HCT116 (cell line): Measurements from ENCODE around the gene PPP1R14B. TPM values are rescaled to one million over a fixed set of nuclear protein-coding genes. Genes with fewer than 3 reads are reported as not detected.

ENCODE experiments used
- ATAC-seq: fragments of 200-7000 bp; cut with Tn5 transposase; 2 replicates; pipeline ENCODE4 v1.9.1; 2020; ENCODE audit warnings: mild to moderate bottlenecking, moderate library complexity
- BruUV-seq: library from RNA; stranded (reverse); fragments of 400-500 nt; replicated peaks from 2 replicates; lab custom pipeline; 2021; lab: Mats Ljungman, UMichigan
- CTCF ChIA-PET: fragments of 300-600 bp; sonication (Branson Sonifier 250); formaldehyde crosslinking; loops from one replicate; lab custom pipeline; 2021; ENCODE audit warnings: antibody characterized with exemption; lab: Charles Lee
- POLR2A ChIA-PET: fragments of 300-600, 350-600 bp; sonication (Branson Sonifier 250); formaldehyde crosslinking; loops from one replicate; lab custom pipeline; 2021; ENCODE audit warnings: antibody characterized with exemption; lab: Charles Lee
- RAD21 ChIA-PET, 2 experiments: fragments of 300-600 bp; sonication (Branson Sonifier 250); formaldehyde crosslinking; loops; one replicate each; lab custom pipeline; 2023; ENCODE audit warnings: low total read pairs in 2 of 2; ENCODE audit not compliant: uncharacterized antibody in 2 of 2, unreplicated experiment in 2 of 2, low non-redundant PET in 1 of 2; lab: Charles Lee
- DNase-seq: peaks from one replicate; pipeline ENCODE4 v3.0.0-alpha.2; 2010; ENCODE audit warnings: low read depth, low spot score
- H2AFZ ChIP-seq: fragments of 200-600 bp; shearing (Covaris generic), sonication (generic); 2 replicates; pipeline ENCODE4 v1.6.1; 2017; ENCODE audit warnings: low read depth, mixed run types, mixed read lengths, antibody characterized with exemption, low read length; ENCODE audit not compliant: poor library complexity, severe bottlenecking
- H3K27ac ChIP-seq: 2 replicates; pipeline ENCODE4 v1.5.1; 2012; ENCODE audit warnings: low read depth, low read length
- H3K27me3 ChIP-seq: fragments of 200-600 bp; sonication (generic); 2 replicates; pipeline ENCODE4 v1.6.1; 2016; ENCODE audit warnings: mixed run types, low read length, mixed read lengths; ENCODE audit not compliant: insufficient read depth
- H3K36me3 ChIP-seq, 2 experiments: fragments of 200-500 bp in 1 of 2; fragments of 200-600 bp in 1 of 2; sonication (Bioruptor generic) in 1 of 2; sonication (generic) in 1 of 2; 2 replicates each; pipeline versions ENCODE4 v1.5.1 to v1.6.1; 2014 to 2016; ENCODE audit warnings: low read length in 2 of 2, inconsistent platforms in 1 of 2, mixed read lengths in 1 of 2, mixed run types in 1 of 2; ENCODE audit not compliant: insufficient read depth in 2 of 2, control insufficient read depth in 1 of 2
- H3K4me1 ChIP-seq, 2 experiments: fragments of 200-600 bp in 1 of 2; sonication (generic) in 1 of 2; 2 replicates each; pipeline versions ENCODE4 v1.5.1 to v1.6.1; 2012 to 2017; ENCODE audit warnings: low read length in 2 of 2, inconsistent platforms in 1 of 2, mild to moderate bottlenecking in 1 of 2, mixed read lengths in 1 of 2, mixed run types in 1 of 2, moderate library complexity in 1 of 2; ENCODE audit not compliant: insufficient read depth in 2 of 2, control insufficient read depth in 1 of 2
- H3K4me2 ChIP-seq: fragments of 200-600 bp; sonication (generic); 2 replicates; pipeline ENCODE4 v1.6.1; 2017; ENCODE audit warnings: mixed run types, low read length, mixed read lengths
- H3K4me3 ChIP-seq, 2 experiments: fragments of 200-600 bp in 1 of 2; sonication (generic) in 1 of 2; replicated peaks in 1 of 2; 2 replicates each; pipeline ENCODE4 v1.5.1; 2011 to 2016; ENCODE audit warnings: low read length in 2 of 2, control low read depth in 1 of 2, low read depth in 1 of 2, mild to moderate bottlenecking in 1 of 2, mixed read lengths in 1 of 2, mixed run types in 1 of 2
- H3K79me2 ChIP-seq: fragments of 200-600 bp; sonication (generic); 2 replicates; pipeline ENCODE4 v1.6.1; 2017; ENCODE audit warnings: mild to moderate bottlenecking, mixed run types, low read length, moderate library complexity, mixed read lengths; ENCODE audit not compliant: insufficient read depth
- H3K9ac ChIP-seq: fragments of 200-600 bp; sonication (generic); 2 replicates; pipeline ENCODE4 v1.6.1; 2016; ENCODE audit warnings: low read length, mixed read lengths
- H3K9me2 ChIP-seq: fragments of 200-600 bp; sonication (generic), shearing (Covaris generic); 2 replicates; pipeline ENCODE4 v1.6.1; 2017; ENCODE audit warnings: mixed run types, mild to moderate bottlenecking, moderate library complexity; ENCODE audit not compliant: insufficient read depth
- H3K9me3 ChIP-seq, 2 experiments: fragments of 200-500 bp in 1 of 2; fragments of 200-600 bp in 1 of 2; sonication (Bioruptor generic) in 1 of 2; sonication (generic) in 1 of 2; 2 replicates each; pipeline ENCODE4 v1.6.1; 2014 to 2017; ENCODE audit warnings: low read length in 2 of 2, mixed read lengths in 2 of 2, inconsistent platforms in 1 of 2, low read depth in 1 of 2, mild to moderate bottlenecking in 1 of 2, mixed run types in 1 of 2, moderate library complexity in 1 of 2; ENCODE audit not compliant: control insufficient read depth in 1 of 2, insufficient read depth in 1 of 2
- H4K20me1 ChIP-seq: fragments of 200-600 bp; sonication (generic), shearing (Covaris generic); 2 replicates; pipeline ENCODE4 v1.6.1; 2017; ENCODE audit warnings: mixed run types, mild to moderate bottlenecking, moderate library complexity; ENCODE audit not compliant: insufficient read depth
- CBX3 ChIP-seq: IDR thresholded peaks from 2 replicates; pipeline ENCODE4 v1.6.1; 2012; ENCODE audit warnings: low read depth
- CTCF ChIP-seq, 3 experiments: fragments of 200-600 bp in 1 of 3; sonication (generic) in 1 of 3; IDR thresholded peaks in 2 of 3; conservative IDR thresholded peaks in 1 of 3; 2 replicates each; pipeline ENCODE4 v1.5.1; 2012 to 2017; ENCODE audit warnings: low read depth in 2 of 3, low read length in 2 of 3, antibody characterized with exemption in 1 of 3, borderline replicate concordance in 1 of 3, control low read depth in 1 of 3, mild to moderate bottlenecking in 1 of 3, mixed read lengths in 1 of 3, mixed run types in 1 of 3, moderate library complexity in 1 of 3; ENCODE audit not compliant: insufficient read depth in 1 of 3
- EZH2 ChIP-seq: fragments of 200-600 bp; sonication (generic); IDR thresholded peaks from 2 replicates; pipeline ENCODE4 v1.6.1; 2017; ENCODE audit warnings: antibody characterized with exemption, mixed run types
- POLR2A ChIP-seq: IDR thresholded peaks from 2 replicates; pipeline ENCODE4 v1.7.0; 2011; ENCODE audit warnings: borderline replicate concordance; ENCODE audit not compliant: insufficient read depth, insufficient read length; ENCODE audit errors: extremely low read depth
- POLR2AphosphoS5 ChIP-seq: IDR thresholded peaks from 2 replicates; pipeline ENCODE4 v1.6.1; 2011; ENCODE audit warnings: mild to moderate bottlenecking, low read depth, low read length, moderate library complexity
- RAD21 ChIP-seq: IDR thresholded peaks from 2 replicates; pipeline ENCODE4 v1.6.1; 2012; ENCODE audit warnings: low read depth, mild to moderate bottlenecking
- SIN3A ChIP-seq: IDR thresholded peaks from 2 replicates; pipeline ENCODE4 v1.6.1; 2012; ENCODE audit warnings: low read depth
- SP1 ChIP-seq: IDR thresholded peaks from 2 replicates; pipeline ENCODE4 v1.6.1; 2012; ENCODE audit warnings: low read depth
- YY1 ChIP-seq: IDR thresholded peaks from 2 replicates; pipeline ENCODE4 v1.6.1; 2011; ENCODE audit warnings: low read length, low read depth, moderate library complexity, mild to moderate bottlenecking; ENCODE audit not compliant: insufficient replicate concordance; ENCODE audit errors: extremely low read depth
- ZBTB33 ChIP-seq: IDR thresholded peaks from 2 replicates; pipeline ENCODE4 v1.6.1; 2011; ENCODE audit warnings: mild to moderate bottlenecking, low read length, moderate library complexity; ENCODE audit not compliant: insufficient replicate concordance; ENCODE audit errors: extremely low read depth
- intact Hi-C: fragments of 100-400 bp; cut with micrococcal nuclease; formaldehyde crosslinking; loops from 2 replicates; pipeline ENCODE4 v1.10.0; 2022
- total RNA-seq: library from RNA; stranded (reverse); gene quantifications from one replicate; pipeline ENCODE4 v1.2.1, GENCODE V29; 2021; ENCODE audit not compliant: unreplicated experiment

PPP1R14B gene
- total RNA-seq, 1 experiment from 2014 or later = 332 TPM

DNA sequence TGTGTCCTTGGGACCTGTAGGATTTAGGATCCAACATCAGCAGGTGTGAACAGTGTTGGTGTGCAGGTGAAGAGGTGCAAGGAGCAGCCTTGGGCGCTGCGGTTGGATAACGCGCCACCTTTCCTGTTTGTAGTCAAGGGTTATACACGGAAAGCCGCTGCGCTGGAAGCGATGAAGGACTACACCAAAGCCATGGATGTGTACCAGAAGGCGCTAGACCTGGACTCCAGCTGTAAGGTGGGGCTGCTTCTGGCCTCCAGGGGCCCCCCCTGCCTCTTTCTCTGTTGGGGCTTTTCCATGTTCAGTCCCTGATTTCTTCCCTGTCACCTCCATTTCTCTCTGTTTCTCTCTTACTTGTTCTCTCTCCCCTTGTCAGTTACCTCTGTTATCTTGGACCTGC is 43.8 kb downstream of the PPP1R14B start:
- Histone ChIP-seq H4K20me1 (no peaks in the 10 kb centered on the region), H3K4me2 (no peak overlapping the region), H3K36me3 (peaks cover 53 to 63% of the 10 kb centered on the region in 2 experiments), H3K4me1 (peaks cover 0 to 8% of the 10 kb centered on the region in 2 experiments; a peak in 1 of 4 replicates), H3K79me2 (peaks cover 44% of the 10 kb centered on the region; the same call in 1 of the 2 replicates), H3K9me3 (no peaks in the 10 kb centered on the region), H3K27ac (no peak overlapping the region), H3K27me3 (no peaks in the 10 kb centered on the region), H2AFZ (no peak overlapping the region), H3K4me3 (no peak overlapping the region), H3K9ac (no peak overlapping the region), H3K9me2 (no peaks in the 10 kb centered on the region)
- ChIA-PET CTCF (interaction anchor here (4.6 kb wide), 1 partner anchor 100 kb away, joined by 80 read pairs; the partner anchor contains the start of genes CATSPERZ and ESRRA), RAD21 (no interaction called here), POLR2A (no interaction called here)
- no TSS peak for BruUV-seq
- DNase-seq = no peak
- intact Hi-C loops = no loop called here
- ATAC-seq = no peak
- TF ChIP-seq CBX3 (no peak), SIN3A (no peak), ZBTB33 (no peak), POLR2A (no peak), POLR2AphosphoS5 (no peak), RAD21 (no peak)

DNA sequence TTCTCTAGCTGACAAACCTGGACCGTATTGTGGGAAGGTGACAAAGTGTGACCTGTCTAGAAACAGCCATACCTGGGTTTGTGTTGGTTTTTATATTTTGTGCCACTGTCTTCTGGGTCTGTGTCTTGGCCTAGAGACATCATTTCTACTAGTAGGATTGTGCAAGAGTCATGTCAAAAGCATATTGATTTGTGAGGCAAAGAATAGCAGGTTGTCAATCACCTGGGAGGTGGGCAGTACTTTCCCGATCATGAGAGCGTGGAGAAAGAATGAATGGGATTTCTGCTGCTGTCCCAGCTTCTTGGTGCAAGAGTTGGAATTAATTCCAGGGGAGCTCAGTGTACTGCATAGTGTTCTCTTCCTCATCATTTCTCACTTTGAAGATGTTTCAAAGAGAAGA is 45.2 kb downstream of the PPP1R14B start:
- Histone ChIP-seq H3K4me1 (peaks cover 0 to 8% of the 10 kb centered on the region in 2 experiments; a peak in 1 of 4 replicates), H3K4me2 (no peak overlapping the region), H3K9ac (no peak overlapping the region), H3K27me3 (no peaks in the 10 kb centered on the region), H3K79me2 (peaks cover 57% of the 10 kb centered on the region), H4K20me1 (no peaks in the 10 kb centered on the region), H3K9me2 (no peaks in the 10 kb centered on the region), H3K9me3 (no peaks in the 10 kb centered on the region), H3K4me3 (no peak overlapping the region), H3K27ac (no peak overlapping the region), H2AFZ (no peak overlapping the region), H3K36me3 (peaks cover 64 to 73% of the 10 kb centered on the region in 2 experiments)
- no TSS peak for BruUV-seq
- ChIA-PET POLR2A (no interaction called here), RAD21 (no interaction called here), CTCF (interaction anchor here (1.4 kb wide), 1 partner anchor 15 kb away, joined by 3 read pairs; no protein-coding TSS in a partner anchor)
- no peak for DNase-seq
- TF ChIP-seq ZBTB33 = no peak
- TF ChIP-seq CTCF (IDR thresholded peaks at IDR 0.05 in 2 of 3, conservative IDR thresholded peaks at IDR 0.05 in 1 of 3; ENCODE audit: borderline replicate concordance in 1 of 3, insufficient read depth in 1 of 3, low read depth in 2 of 3, low read length in 2 of 3) = no peak
- no peak for TF ChIP-seq YY1
- no peak for TF ChIP-seq SP1
- TF ChIP-seq EZH2 = no peak
- TF ChIP-seq SIN3A = no peak
- ATAC-seq = no peak
- intact Hi-C loops = no loop called here
